ENCODE results near the gene FAM8A1.
"Not testable (repeated sequence)": the region's sequence is repeated elsewhere in the genome, so short reads cannot be mapped to it uniquely, and the experiment has no call there.

Gene FAM8A1

GRCh38 chr6:17583811-17584210, 16.3 kb upstream of the FAM8A1 start:
- peaks cover 6% of the 10 kb centered on the region for H3K4me1 ChIP-seq
- H3K36me3 ChIP-seq (ENCODE audit: control insufficient read depth, insufficient read depth, low read length), result no peaks in the 10 kb centered on the region
- H3K4me2 ChIP-seq (ENCODE audit: low read length), result no peak overlapping the region
- H3K79me2 ChIP-seq, result no peaks in the 10 kb centered on the region
- TF ChIP-seq CTCF (IDR thresholded peaks at IDR 0.05), result no peak
- no peak overlapping the region for H3K9ac ChIP-seq
- H3K9me3 ChIP-seq (ENCODE audit: control insufficient read depth, low read length), result no peaks in the 10 kb centered on the region
- H3K4me3 ChIP-seq (ENCODE audit: low read depth, low read length), result no peak overlapping the region
- peak overlapping the region; percentile 85 for H2AFZ ChIP-seq
- no peaks in the 10 kb centered on the region for H3K27me3 ChIP-seq (ENCODE audit: control insufficient read depth, insufficient read depth, low read length)
- H3K27ac ChIP-seq, result peak overlapping the region; percentile 88

- H2AFZ ChIP-seq, result peak overlapping the region; percentile 85
- peaks cover 6% of the 10 kb centered on the region for H3K4me1 ChIP-seq
- H3K9me3 ChIP-seq (ENCODE audit: control insufficient read depth, low read length), result no peaks in the 10 kb centered on the region
- no peaks in the 10 kb centered on the region for H3K36me3 ChIP-seq (ENCODE audit: control insufficient read depth, insufficient read depth, low read length)
- peak overlapping the region; percentile 32 for H3K4me3 ChIP-seq (ENCODE audit: low read depth, low read length)
- H3K9ac ChIP-seq, result no peak overlapping the region
- no peak overlapping the region for H3K4me2 ChIP-seq (ENCODE audit: low read length)
- H3K27ac ChIP-seq, result peak overlapping the region; percentile 88
- TF ChIP-seq CTCF (IDR thresholded peaks at IDR 0.05), result peak; percentile 90
- H3K27me3 ChIP-seq (ENCODE audit: control insufficient read depth, insufficient read depth, low read length), result no peaks in the 10 kb centered on the region
- H3K79me2 ChIP-seq, result no peaks in the 10 kb centered on the region
Measured at GRCh38 chr6:17584241-17584803, 15.8 kb upstream of the FAM8A1 start.

GRCh38 chr6:17585766-17586490, 14.2 kb upstream of the FAM8A1 start:
- TF ChIP-seq CTCF (IDR thresholded peaks at IDR 0.05), result peak; percentile 33
- H3K9me3 ChIP-seq (ENCODE audit: control insufficient read depth, low read length), result no peaks in the 10 kb centered on the region

GRCh38 chr6:17586623-17587022, 13.5 kb upstream of the FAM8A1 start:
- not testable (repeated sequence) for H3K9me3 ChIP-seq (ENCODE audit: control insufficient read depth, low read length); H3K4me1 ChIP-seq; H2AFZ ChIP-seq; H3K27ac ChIP-seq; H3K27me3 ChIP-seq (ENCODE audit: control insufficient read depth, insufficient read depth, low read length); H3K79me2 ChIP-seq; H3K9ac ChIP-seq; H3K4me3 ChIP-seq (ENCODE audit: low read depth, low read length); H3K4me2 ChIP-seq (ENCODE audit: low read length); H3K36me3 ChIP-seq (ENCODE audit: control insufficient read depth, insufficient read depth, low read length)

More at GRCh38 chr6:17585766-17586490, 14.2 kb upstream of the FAM8A1 start:
- peak overlapping the region; percentile 23 for H2AFZ ChIP-seq
- no peak overlapping the region for H3K4me2 ChIP-seq (ENCODE audit: low read length)
- no peak overlapping the region for H3K9ac ChIP-seq
- H3K36me3 ChIP-seq (ENCODE audit: control insufficient read depth, insufficient read depth, low read length), result no peaks in the 10 kb centered on the region
- no peak overlapping the region for H3K27ac ChIP-seq
- peaks cover 6% of the 10 kb centered on the region for H3K4me1 ChIP-seq
- no peaks in the 10 kb centered on the region for H3K79me2 ChIP-seq
- no peak overlapping the region for H3K4me3 ChIP-seq (ENCODE audit: low read depth, low read length)
- no peaks in the 10 kb centered on the region for H3K27me3 ChIP-seq (ENCODE audit: control insufficient read depth, insufficient read depth, low read length)

- no peak for TF ChIP-seq CTCF (IDR thresholded peaks at IDR 0.05)
- Histone ChIP-seq H3K79me2 (no peaks in the 10 kb centered on the region), H3K4me2 (ENCODE audit: low read length) (no peak overlapping the region), H3K27ac (no peak overlapping the region), H3K4me1 (peaks cover 6% of the 10 kb centered on the region), H2AFZ (no peak overlapping the region), H3K36me3 (ENCODE audit: control insufficient read depth, insufficient read depth, low read length) (no peaks in the 10 kb centered on the region), H3K9me3 (ENCODE audit: control insufficient read depth, low read length) (no peaks in the 10 kb centered on the region), H3K9ac (no peak overlapping the region), H3K4me3 (ENCODE audit: low read depth, low read length) (no peak overlapping the region), H3K27me3 (ENCODE audit: control insufficient read depth, insufficient read depth, low read length) (no peaks in the 10 kb centered on the region)
Measured at GRCh38 chr6:17588011-17588410, 12.1 kb upstream of the FAM8A1 start.
